Spleen (tissue), 7 donors: ENCODE data around the gene C3orf52.

ENCODE experiments used
- CTCF ChIP-seq, 11 experiments: fragments of 200-600 bp in 7 of 11; fragments of 450-650 bp in 4 of 11; sonication (generic) in 4 of 11; IDR thresholded peaks in 8 of 11; conservative IDR thresholded peaks in 3 of 11; 1 replicate in 7 of 11; 2 replicates in 4 of 11; pipeline versions ENCODE4 v1.4.0 to v1.8.0; 2016 to 2021; ENCODE audit warnings: antibody characterized with exemption in 11 of 11, inconsistent platforms in 4 of 11, mild to moderate bottlenecking in 1 of 11
- POLR2AphosphoS5 ChIP-seq, 3 donors: sonication (generic); formaldehyde crosslinking; IDR thresholded peaks; one replicate each; pipeline ENCODE4 v1.5.1; 2017; ENCODE audit warnings: antibody characterized with exemption in 3 of 3
- donor health status: DM: no; HTN: no; CAD: no; lungs with moderate emphysema.
- donor health status: DM: no; HTN: no; CAD: no.
- donor health status: DM: no; HTN: no; CAD: no.

- no peak for TF ChIP-seq CTCF (IDR thresholded peaks at IDR 0.05 in 8 of 11, conservative IDR thresholded peaks at IDR 0.05 in 3 of 11)
- no peak for TF ChIP-seq POLR2AphosphoS5 (IDR thresholded peaks at IDR 0.05)
Measured at GRCh38 chr3:112104774-112105173, 18.6 kb downstream of the C3orf52 start.
